HG02642 (cell line): ENCODE results near the gene TET3.

ENCODE experiments used
- ATAC-seq: cut with Tn5 transposase; IDR thresholded peaks from one replicate; pipeline ENCODE4 v1.9.1; 2021; ENCODE audit warnings: mild to moderate bottlenecking; ENCODE audit not compliant: unreplicated experiment, poor library complexity

TET3 gene

GRCh38 chr2:73963385-73964120, 21.2 kb upstream of the TET3 start:
- ATAC-seq: no peak

GRCh38 chr2:73964223-73964622, 20.5 kb upstream of the TET3 start:
- ATAC-seq: no peak

GRCh38 chr2:73965053-73965452, 19.7 kb upstream of the TET3 start:
- no peak for ATAC-seq

DNA sequence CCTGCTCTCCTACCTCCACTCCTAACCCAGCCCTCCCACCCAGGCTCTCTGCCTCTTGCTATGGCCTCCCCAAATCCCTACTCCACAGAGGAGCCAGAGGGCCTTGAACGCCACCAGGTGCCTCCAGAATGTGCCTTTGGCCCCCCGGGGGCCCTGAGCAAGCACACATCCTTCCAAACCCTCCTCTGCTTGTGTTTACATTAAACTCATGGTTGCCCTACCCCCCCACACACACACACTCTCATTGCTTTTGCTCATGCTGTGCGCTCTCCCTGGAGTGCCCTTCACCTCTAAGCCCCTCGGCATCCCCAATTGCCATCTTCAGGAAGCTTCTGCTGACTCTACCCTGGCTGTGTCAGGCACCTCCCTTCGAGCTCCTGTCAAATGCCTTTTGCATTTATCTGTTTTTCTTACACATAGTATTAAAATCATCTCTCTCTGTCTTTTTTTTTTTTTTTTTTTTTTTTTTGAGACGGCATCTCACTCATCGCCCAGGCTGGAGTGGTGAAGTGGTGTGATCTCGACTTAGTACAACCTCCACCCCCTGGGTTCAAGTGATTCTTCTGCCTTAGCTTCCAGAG, 16.3 kb upstream of the TET3 start:
- no peak for ATAC-seq

DNA sequence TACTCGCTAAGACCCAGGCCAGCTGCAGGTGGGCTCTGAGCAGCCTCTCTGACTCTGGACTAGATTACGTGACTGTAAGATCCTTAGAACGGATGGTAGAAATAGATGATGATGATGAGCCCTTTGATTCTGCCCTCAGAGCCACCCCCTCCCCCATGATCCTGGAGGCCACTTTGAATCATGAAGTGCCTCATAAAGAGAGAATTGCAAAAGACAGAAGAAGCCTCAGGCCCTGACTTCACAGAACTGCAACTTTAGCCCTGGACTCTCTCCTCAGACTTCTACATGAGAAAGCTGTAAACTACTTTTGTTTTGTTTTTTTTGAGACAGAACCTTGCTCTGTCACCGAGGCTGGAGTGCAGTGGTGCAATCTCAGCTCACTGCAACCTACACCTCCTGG, 15.4 kb upstream of the TET3 start:
- ATAC-seq: no peak

DNA sequence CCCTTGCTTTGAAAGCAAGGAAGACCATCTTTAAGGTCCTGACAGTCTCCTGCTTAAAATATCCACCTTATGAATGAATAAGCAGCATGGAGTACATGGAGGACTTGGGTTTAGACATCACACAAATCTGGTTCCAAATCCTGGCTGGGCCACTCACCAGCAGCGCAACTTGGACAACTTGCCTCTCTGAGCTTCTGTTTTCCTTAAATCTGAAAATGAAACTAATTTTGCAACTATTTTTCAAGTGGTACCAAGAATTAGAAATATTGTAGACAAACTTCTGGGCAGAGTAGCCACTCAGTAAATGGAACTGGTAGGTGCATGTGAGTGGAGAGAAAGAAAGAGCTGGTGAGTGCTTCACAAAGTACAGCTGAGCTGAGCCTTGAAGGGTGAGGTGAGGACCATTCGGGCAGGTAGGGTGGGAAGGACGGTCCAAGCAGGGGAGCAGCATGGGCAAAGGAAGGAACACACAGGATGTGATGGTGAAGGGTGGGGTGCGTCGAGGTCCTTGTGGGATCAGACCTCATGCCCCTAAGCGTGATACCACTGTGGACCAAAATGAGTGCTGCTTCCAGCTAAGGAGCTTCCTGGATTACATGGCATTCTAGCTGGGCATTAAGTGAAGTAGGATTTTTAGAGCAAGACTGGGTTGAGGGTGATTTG, 14.4 kb upstream of the TET3 start:
- ATAC-seq: peak; percentile 14

- peak; percentile 71 for ATAC-seq
Measured at GRCh38 chr2:73970850-73971471, 13.7 kb upstream of the TET3 start.

DNA sequence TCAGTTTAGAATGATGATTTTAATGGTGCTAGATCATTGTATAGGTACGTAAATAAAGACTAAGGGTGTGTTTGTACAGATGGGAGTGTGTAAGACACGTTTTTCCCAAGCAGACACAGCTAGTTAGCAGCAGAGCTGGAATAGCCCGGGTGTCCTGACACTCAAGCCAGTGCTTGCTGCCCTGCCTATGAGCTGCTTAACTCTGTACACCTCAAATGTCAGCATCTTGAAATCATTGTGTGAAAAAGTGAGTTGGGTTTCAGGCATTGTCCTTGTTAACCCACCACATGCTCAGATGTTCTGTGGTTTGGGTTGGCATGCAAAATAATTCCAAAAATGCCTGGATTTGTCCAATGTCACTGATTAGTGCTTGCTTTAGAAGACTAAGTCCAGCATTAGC, 13.0 kb upstream of the TET3 start:
- no peak for ATAC-seq

DNA sequence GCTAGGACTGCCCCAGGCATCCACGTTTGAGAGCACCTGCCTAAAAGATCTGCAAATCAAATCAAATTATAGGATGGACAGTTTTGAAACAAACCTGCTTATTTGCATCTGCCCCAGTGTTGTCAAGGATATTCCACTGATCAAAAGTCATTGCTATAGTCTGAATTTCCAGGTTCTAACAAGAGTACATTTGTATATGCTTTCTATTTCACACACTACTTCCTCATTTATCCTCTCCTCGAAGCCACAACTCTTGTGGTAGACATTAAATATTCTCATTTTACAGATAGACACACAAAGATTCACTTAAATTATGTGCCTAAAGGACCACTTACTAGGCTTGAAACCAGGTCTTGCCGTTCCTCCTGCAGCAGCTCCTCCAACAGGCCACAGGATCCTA, 11.9 kb upstream of the TET3 start:
- no peak for ATAC-seq

GRCh38 chr2:73975731-73976130, 9.0 kb upstream of the TET3 start:
- ATAC-seq: no peak

DNA sequence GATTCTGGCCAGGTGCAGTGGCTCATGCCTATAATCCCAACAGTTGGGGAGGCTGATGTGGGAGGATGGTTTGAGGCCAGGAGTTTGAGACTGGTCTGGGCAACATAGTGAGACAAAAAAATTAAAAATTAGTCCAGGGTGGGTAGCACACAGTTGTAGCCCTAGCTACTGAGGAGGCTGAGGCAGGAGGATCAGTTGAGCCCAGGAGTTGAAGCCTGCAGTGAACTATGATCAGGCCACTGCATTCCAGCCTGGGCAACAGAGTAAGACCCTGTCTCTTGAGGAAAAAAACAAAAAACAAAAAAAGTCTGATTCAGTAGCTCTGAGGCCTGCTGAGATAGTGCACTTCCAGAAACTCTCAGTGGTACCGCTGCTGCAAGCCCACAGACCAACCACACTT, 7.9 kb upstream of the TET3 start:
- ATAC-seq: no peak

DNA sequence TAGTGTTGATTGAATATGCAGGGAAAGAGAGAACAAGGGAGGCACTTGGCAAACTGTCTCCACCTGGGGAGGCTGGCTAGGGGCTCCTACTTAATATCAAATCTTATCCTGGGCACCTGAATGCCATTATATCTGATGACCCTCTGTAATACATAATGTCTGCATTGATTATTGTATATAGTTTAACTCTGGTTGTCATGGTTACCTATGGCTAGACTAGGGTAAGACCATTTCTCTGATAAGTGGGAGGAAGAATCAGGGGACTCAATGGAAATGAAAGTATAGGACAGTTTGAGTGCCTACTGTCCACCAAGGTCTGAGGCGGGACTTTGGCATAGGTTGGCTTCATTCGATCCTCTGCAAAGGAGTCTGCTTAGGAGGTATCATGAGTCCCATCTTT, 7.2 kb upstream of the TET3 start:
- ATAC-seq: no peak

- ATAC-seq: peak; percentile 35
Measured at GRCh38 chr2:73979021-73979420, 5.7 kb upstream of the TET3 start.

DNA sequence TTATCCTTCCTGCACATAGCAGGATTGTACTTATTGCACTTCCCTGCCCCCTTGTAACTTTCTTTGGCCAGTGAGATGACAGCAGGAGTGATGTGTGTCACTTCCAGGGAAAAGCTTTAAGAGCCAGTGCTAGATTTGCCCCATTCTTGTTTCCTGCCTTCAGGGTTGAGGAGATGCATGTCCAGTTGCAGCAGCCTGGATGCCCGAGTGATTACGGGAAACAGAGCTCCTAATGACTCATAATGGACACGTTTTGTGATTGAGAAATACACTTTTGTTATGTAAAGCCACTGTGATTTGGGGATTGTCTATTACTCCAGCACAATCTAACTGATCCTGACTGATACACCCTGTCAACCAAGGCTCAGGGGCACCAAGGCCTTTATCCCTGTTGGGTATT, 5.0 kb upstream of the TET3 start:
- ATAC-seq: no peak

DNA sequence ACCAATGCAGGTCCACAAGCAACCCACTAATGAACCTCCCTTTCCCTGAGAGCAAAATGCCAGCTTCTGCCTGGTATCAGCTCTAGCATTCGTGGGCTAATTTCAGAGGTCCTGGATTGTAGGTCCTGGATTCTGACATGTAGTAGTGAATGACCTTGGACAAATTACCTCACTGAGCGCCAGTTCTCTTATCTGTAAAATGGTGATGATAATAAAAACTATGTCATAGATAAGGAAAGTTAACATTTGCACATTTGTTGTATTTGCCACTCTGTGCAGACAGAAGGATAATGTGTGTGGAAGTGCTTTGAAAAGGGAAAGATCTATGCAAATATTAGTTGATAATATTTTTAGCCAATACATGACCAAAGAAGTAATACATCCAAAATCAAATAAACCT, 4.1 kb upstream of the TET3 start:
- no peak for ATAC-seq

DNA sequence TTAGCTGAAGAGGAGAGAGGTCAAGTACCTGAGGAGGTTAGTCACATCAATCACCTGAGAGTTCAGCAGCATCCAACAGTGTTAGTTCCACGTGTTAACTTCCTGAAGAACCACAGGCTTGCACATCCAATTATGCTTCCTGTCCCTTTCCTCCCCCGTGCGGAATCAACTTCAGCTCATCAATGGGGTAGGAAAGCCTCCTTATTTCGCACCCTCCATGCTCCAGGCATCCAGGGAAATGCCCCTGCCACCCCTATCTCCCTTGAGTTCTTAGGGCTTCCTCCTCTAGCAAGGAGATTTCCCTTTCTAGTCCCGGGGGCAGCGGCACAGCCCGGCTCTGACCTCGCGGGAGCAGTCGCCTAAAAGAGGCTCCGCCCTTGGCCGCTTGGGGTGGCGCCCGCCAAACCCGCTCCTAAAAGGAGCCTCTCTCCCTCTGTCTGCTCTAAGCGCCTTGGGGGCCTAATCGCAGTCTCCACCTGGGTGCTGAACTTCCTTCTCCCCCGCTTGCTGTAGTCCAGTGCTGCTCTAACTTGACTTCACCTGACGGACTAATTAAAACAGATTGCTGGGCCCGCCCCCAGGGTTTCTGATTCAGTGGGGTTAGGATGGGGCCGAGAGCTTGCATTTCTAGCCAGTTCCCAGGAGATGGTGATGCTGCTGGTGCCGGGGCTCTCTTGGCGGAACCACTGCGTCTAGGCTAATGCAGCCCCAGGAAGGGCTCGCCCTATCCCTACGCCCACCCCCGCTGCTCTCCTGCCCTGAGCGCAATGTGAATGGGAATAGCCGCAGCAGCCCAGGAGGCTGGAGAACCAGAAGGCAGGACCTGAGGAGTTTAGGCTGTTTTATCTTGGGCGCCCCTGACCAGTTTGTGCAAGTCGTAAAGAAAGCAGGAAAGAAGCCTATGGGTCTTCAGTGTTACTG, 3.4 kb upstream of the TET3 start:
- ATAC-seq: no peak

GRCh38 chr2:73982140-73982617, 2.5 kb upstream of the TET3 start:
- no peak for ATAC-seq

- ATAC-seq: no peak
Measured at GRCh38 chr2:73983322-73984202, 1.1 kb upstream of the TET3 start.

- peak; percentile 27 for ATAC-seq
Measured at GRCh38 chr2:73984922-73985307, 205 bp downstream of the TET3 start.
